PFSK-1 (cell line): ENCODE data around the gene KIF15.

Experiments
- FOXP2 ChIP-seq: optimal IDR thresholded peaks from 2 replicates; pipeline ENCODE3; 2011; ENCODE audit warnings: borderline replicate concordance, control low read depth, inconsistent platforms; ENCODE audit not compliant: insufficient read depth; ENCODE audit errors: extremely low read length, extremely low read depth
- POLR2AphosphoS5 ChIP-seq: IDR thresholded peaks from 2 replicates; pipeline ENCODE4 v1.6.1; 2012; ENCODE audit warnings: low read depth, mild to moderate bottlenecking, control low read depth, low read length, moderate library complexity
- SIN3A ChIP-seq: IDR thresholded peaks from 2 replicates; pipeline ENCODE4 v1.6.1; 2012; ENCODE audit warnings: mild to moderate bottlenecking, low read length, moderate library complexity, borderline replicate concordance; ENCODE audit not compliant: insufficient read depth
- TAF1 ChIP-seq: IDR thresholded peaks from 2 replicates; pipeline ENCODE4 v1.6.1; 2012; ENCODE audit warnings: low read length, control low read depth, borderline replicate concordance; ENCODE audit not compliant: insufficient read depth
- TF ChIP-seq, protein P1 (sequence below), 2 experiments: IDR thresholded peaks; 2 replicates each; pipeline versions ENCODE4 v1.6.1 to v1.8.0; 2011 to 2012; ENCODE audit warnings: low read depth in 2 of 2, low read length in 2 of 2, control low read depth in 1 of 2, inconsistent platforms in 1 of 2, mild to moderate bottlenecking in 1 of 2, moderate library complexity in 1 of 2; ENCODE audit not compliant: insufficient read depth in 1 of 2

DNA sequence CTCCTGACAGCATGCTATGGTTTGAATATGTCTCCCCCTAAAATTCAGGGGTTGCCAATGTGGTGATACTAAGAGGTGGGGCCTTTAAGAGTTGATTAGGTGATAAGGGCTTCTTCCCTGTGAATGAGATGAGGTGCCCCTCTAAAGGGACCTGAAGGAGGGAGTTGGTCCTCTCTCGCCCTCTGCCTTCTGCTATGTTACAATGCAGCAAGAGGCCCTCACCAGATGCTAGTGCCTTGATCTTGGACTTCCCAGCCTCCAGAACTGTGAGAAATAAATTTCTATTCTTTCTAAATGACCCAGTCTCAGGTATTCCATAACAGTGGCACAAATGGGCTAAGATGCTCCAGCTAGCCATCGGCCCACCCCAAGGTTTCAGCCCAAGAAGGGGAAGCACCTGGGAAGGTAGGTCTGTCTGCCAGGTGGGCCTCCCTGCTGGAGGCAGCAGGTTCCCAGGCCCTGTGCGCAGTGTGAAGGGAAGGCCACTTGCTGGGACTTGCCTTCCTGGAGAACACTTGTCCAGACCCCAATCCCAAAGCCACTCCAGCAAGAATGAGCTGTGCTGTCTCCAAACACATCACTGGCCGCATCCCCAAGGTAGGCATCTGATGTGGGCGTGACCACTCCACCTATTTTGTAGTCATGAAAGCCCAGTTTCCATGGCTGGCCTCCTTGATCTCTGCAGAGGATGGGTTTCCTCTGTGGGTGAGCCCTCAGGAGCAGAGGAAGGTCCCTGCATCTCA lies 121.8 kb downstream of the KIF15 start:
- TF ChIP-seq POLR2AphosphoS5: no peak
- TF ChIP-seq SIN3A: no peak
- TF ChIP-seq, protein P1, sequence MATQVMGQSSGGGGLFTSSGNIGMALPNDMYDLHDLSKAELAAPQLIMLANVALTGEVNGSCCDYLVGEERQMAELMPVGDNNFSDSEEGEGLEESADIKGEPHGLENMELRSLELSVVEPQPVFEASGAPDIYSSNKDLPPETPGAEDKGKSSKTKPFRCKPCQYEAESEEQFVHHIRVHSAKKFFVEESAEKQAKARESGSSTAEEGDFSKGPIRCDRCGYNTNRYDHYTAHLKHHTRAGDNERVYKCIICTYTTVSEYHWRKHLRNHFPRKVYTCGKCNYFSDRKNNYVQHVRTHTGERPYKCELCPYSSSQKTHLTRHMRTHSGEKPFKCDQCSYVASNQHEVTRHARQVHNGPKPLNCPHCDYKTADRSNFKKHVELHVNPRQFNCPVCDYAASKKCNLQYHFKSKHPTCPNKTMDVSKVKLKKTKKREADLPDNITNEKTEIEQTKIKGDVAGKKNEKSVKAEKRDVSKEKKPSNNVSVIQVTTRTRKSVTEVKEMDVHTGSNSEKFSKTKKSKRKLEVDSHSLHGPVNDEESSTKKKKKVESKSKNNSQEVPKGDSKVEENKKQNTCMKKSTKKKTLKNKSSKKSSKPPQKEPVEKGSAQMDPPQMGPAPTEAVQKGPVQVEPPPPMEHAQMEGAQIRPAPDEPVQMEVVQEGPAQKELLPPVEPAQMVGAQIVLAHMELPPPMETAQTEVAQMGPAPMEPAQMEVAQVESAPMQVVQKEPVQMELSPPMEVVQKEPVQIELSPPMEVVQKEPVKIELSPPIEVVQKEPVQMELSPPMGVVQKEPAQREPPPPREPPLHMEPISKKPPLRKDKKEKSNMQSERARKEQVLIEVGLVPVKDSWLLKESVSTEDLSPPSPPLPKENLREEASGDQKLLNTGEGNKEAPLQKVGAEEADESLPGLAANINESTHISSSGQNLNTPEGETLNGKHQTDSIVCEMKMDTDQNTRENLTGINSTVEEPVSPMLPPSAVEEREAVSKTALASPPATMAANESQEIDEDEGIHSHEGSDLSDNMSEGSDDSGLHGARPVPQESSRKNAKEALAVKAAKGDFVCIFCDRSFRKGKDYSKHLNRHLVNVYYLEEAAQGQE (IDR thresholded peaks at IDR 0.05; ENCODE audit: insufficient read depth in 1 of 2, low read depth in 2 of 2, low read length in 2 of 2): no peak
- no peak for TF ChIP-seq TAF1
- TF ChIP-seq FOXP2: no peak
